NCI-H2081 (cell line): ENCODE measurements around the gene RBM15.
A peak's percentile ranks its signal among the peaks of the same experiment; 100 is the strongest.

Experiments used
- DNase-seq, 2 experiments: peaks; one replicate each; lab custom pipeline; 2025; lab: John Stamatoyannopoulos, UW

Gene RBM15

GRCh38 chr1:110338886-110339406 is at the start of gene RBM15:
RBM15 (plus strand) TSS chr1:110339377; CDS start chr1:110339406, 29 bp downstream.
- DNase-seq: peak; percentile 98 to 100

GRCh38 chr1:110291241-110292030 is 47.7 kb upstream of the RBM15 start:
- no peak for DNase-seq

GRCh38 chr1:110292031-110292741 is 47.0 kb upstream of the RBM15 start:
- DNase-seq: no peak

- DNase-seq: no peak
Observed at GRCh38 chr1:110293601-110294104, 45.5 kb upstream of the RBM15 start.

GRCh38 chr1:110294308-110294707 is 44.9 kb upstream of the RBM15 start:
- DNase-seq: no peak

GRCh38 chr1:110298991-110299390 is 40.2 kb upstream of the RBM15 start:
- DNase-seq: no peak

- no peak for DNase-seq
Observed at GRCh38 chr1:110300412-110301085, 38.6 kb upstream of the RBM15 start.

- no peak for DNase-seq
Observed at GRCh38 chr1:110302836-110303235, 36.3 kb upstream of the RBM15 start.

GRCh38 chr1:110305900-110306420 is 33.2 kb upstream of the RBM15 start:
- no peak for DNase-seq

- DNase-seq: no peak
Observed at GRCh38 chr1:110307239-110307974, 31.8 kb upstream of the RBM15 start.

- DNase-seq: no peak
Observed at GRCh38 chr1:110308247-110308646, 30.9 kb upstream of the RBM15 start.

GRCh38 chr1:110309139-110309538 is 30.0 kb upstream of the RBM15 start:
- no peak for DNase-seq

GRCh38 chr1:110309767-110310166 is 29.4 kb upstream of the RBM15 start:
- no peak for DNase-seq

GRCh38 chr1:110310300-110310699 is 28.9 kb upstream of the RBM15 start:
- DNase-seq: no peak

- DNase-seq: peak; percentile 45 to 58
Observed at GRCh38 chr1:110312188-110313121, 26.7 kb upstream of the RBM15 start.

- no peak for DNase-seq
Observed at GRCh38 chr1:110316735-110317134, 22.4 kb upstream of the RBM15 start.

- no peak for DNase-seq
Observed at GRCh38 chr1:110318046-110318445, 21.1 kb upstream of the RBM15 start.

GRCh38 chr1:110319332-110320167 is 19.6 kb upstream of the RBM15 start:
- no peak for DNase-seq

GRCh38 chr1:110320168-110320518 is 19.0 kb upstream of the RBM15 start:
- DNase-seq: no peak
